ENCODE measurements around the gene PRKN.

DNA sequence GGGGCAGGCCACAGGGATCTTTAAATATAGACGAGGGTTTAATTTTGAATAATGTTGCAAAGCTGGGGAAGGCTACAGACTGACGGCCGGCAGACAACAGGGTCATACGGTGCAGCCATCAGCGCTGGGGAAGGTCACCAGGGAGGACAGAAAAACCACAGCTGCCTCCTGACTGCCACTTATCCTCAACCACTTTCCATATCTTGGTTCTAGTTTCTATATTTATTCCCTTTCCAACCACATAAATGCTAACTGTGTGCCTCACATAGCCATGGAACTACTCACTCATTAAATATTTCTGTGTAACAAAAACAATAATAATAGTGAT is 1368.0 kb downstream of the PRKN start:
- TF ChIP-seq, protein P1, sequence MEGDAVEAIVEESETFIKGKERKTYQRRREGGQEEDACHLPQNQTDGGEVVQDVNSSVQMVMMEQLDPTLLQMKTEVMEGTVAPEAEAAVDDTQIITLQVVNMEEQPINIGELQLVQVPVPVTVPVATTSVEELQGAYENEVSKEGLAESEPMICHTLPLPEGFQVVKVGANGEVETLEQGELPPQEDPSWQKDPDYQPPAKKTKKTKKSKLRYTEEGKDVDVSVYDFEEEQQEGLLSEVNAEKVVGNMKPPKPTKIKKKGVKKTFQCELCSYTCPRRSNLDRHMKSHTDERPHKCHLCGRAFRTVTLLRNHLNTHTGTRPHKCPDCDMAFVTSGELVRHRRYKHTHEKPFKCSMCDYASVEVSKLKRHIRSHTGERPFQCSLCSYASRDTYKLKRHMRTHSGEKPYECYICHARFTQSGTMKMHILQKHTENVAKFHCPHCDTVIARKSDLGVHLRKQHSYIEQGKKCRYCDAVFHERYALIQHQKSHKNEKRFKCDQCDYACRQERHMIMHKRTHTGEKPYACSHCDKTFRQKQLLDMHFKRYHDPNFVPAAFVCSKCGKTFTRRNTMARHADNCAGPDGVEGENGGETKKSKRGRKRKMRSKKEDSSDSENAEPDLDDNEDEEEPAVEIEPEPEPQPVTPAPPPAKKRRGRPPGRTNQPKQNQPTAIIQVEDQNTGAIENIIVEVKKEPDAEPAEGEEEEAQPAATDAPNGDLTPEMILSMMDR (IDR thresholded peaks at IDR 0.05; ENCODE audit: poor library complexity): no peak
- TF ChIP-seq EZH2 (IDR thresholded peaks at IDR 0.05; ENCODE audit: borderline replicate concordance) (no peak), EZH2phosphoT487 (IDR thresholded peaks at IDR 0.05; ENCODE audit: low read depth, severe bottlenecking, unreplicated experiment) (no peak)
